Rectal smooth muscle tissue (tissue), 1 donor: ENCODE results near the gene RBPJL.
"Not testable (repeated sequence)": the region's sequence is repeated elsewhere in the genome, so short reads cannot be mapped to it uniquely, and the experiment has no call there.

ENCODE experiments used
- H3K27ac ChIP-seq: one replicate; pipeline ENCODE4 v1.7.0; 2013; ENCODE audit warnings: low read depth, low read length, inconsistent platforms
- H3K27me3 ChIP-seq: one replicate; pipeline ENCODE4 v1.7.0; 2013; ENCODE audit warnings: low read length; ENCODE audit not compliant: control insufficient read depth, insufficient read depth
- H3K36me3 ChIP-seq: one replicate; pipeline ENCODE4 v1.7.0; 2013; ENCODE audit warnings: low read length; ENCODE audit not compliant: control insufficient read depth, insufficient read depth
- H3K4me1 ChIP-seq: one replicate; pipeline ENCODE4 v1.7.0; 2013; ENCODE audit warnings: low read length; ENCODE audit not compliant: control insufficient read depth, insufficient read depth
- H3K4me3 ChIP-seq: one replicate; pipeline ENCODE4 v1.7.0; 2013; ENCODE audit warnings: low read length
- H3K9ac ChIP-seq: one replicate; pipeline ENCODE4 v1.7.0; 2013; ENCODE audit warnings: low read length

The RBPJL gene

GRCh38 chr20:45350795-45351194 is 44.2 kb downstream of the RBPJL start:
- H3K4me1 ChIP-seq = peaks cover 18% of the 10 kb centered on the region
- not testable (repeated sequence) for H3K4me3 ChIP-seq, H3K9ac ChIP-seq, H3K27me3 ChIP-seq, H3K27ac ChIP-seq, H3K36me3 ChIP-seq

- no peak overlapping the region for H3K27ac ChIP-seq
- H3K27me3 ChIP-seq = no peaks in the 10 kb centered on the region
- H3K36me3 ChIP-seq = no peaks in the 10 kb centered on the region
- peaks cover 15% of the 10 kb centered on the region for H3K4me1 ChIP-seq
- H3K4me3 ChIP-seq = no peak overlapping the region
- H3K9ac ChIP-seq = no peak overlapping the region
Observed at GRCh38 chr20:45352729-45353128, 46.1 kb downstream of the RBPJL start.

GRCh38 chr20:45353746-45354145 is 47.1 kb downstream of the RBPJL start:
- Histone ChIP-seq H3K36me3 (no peaks in the 10 kb centered on the region), H3K4me3 (no peak overlapping the region), H3K27ac (peak overlapping the region; percentile 76)

GRCh38 chr20:45354423-45355208 is 48.0 kb downstream of the RBPJL start:
- peak overlapping the region; percentile 76 for H3K27ac ChIP-seq
- no peak overlapping the region for H3K4me3 ChIP-seq
- H3K9ac ChIP-seq = no peak overlapping the region
- H3K4me1 ChIP-seq = peaks cover 29% of the 10 kb centered on the region
- H3K27me3 ChIP-seq = no peaks in the 10 kb centered on the region
- H3K36me3 ChIP-seq = no peaks in the 10 kb centered on the region

More at GRCh38 chr20:45353746-45354145, 47.1 kb downstream of the RBPJL start:
- peaks cover 20% of the 10 kb centered on the region for H3K4me1 ChIP-seq
- no peak overlapping the region for H3K9ac ChIP-seq
- no peaks in the 10 kb centered on the region for H3K27me3 ChIP-seq

- H3K4me1 ChIP-seq = peaks cover 34% of the 10 kb centered on the region
- H3K27me3 ChIP-seq = no peaks in the 10 kb centered on the region
- H3K9ac ChIP-seq = no peak overlapping the region
- peak overlapping the region; percentile 76 for H3K27ac ChIP-seq
- no peaks in the 10 kb centered on the region for H3K36me3 ChIP-seq
- H3K4me3 ChIP-seq = no peak overlapping the region
Observed at GRCh38 chr20:45355209-45356084, 48.8 kb downstream of the RBPJL start.

GRCh38 chr20:45358282-45359068 is 51.8 kb downstream of the RBPJL start:
- Histone ChIP-seq H3K4me3 (no peak overlapping the region), H3K9ac (no peak overlapping the region), H3K27ac (peak overlapping the region; percentile 95), H3K4me1 (peaks cover 38% of the 10 kb centered on the region), H3K36me3 (no peaks in the 10 kb centered on the region), H3K27me3 (no peaks in the 10 kb centered on the region)

- H3K27me3 ChIP-seq = no peaks in the 10 kb centered on the region
- H3K27ac ChIP-seq = peak overlapping the region; percentile 95
- no peaks in the 10 kb centered on the region for H3K36me3 ChIP-seq
- H3K4me3 ChIP-seq = no peak overlapping the region
- H3K9ac ChIP-seq = no peak overlapping the region
- peaks cover 43% of the 10 kb centered on the region for H3K4me1 ChIP-seq
Observed at GRCh38 chr20:45359069-45359405, 52.4 kb downstream of the RBPJL start.

GRCh38 chr20:45359406-45360148 is 52.9 kb downstream of the RBPJL start:
- no peak overlapping the region for H3K9ac ChIP-seq
- no peaks in the 10 kb centered on the region for H3K27me3 ChIP-seq
- H3K4me3 ChIP-seq = no peak overlapping the region
- H3K27ac ChIP-seq = peak overlapping the region; percentile 95
- H3K36me3 ChIP-seq = no peaks in the 10 kb centered on the region
- H3K4me1 ChIP-seq = peaks cover 45% of the 10 kb centered on the region

GRCh38 chr20:45361793-45362192 is 55.2 kb downstream of the RBPJL start:
- H3K36me3 ChIP-seq = peaks cover 13% of the 10 kb centered on the region
- no peak overlapping the region for H3K27ac ChIP-seq
- H3K4me1 ChIP-seq = peaks cover 33% of the 10 kb centered on the region
- H3K4me3 ChIP-seq = no peak overlapping the region
- H3K9ac ChIP-seq = no peak overlapping the region
- H3K27me3 ChIP-seq = no peaks in the 10 kb centered on the region

GRCh38 chr20:45362804-45363610 is 56.4 kb downstream of the RBPJL start, which contains the start of gene SYS1:
Gene SYS1 (plus strand): TSS chr20:45363156. CDS start chr20:45363532, 376 bp downstream.
- peak within 1 kb of the TSS; percentile 83 for H3K9ac ChIP-seq
- H3K36me3 ChIP-seq = peaks cover 22% of the 10 kb centered on the region
- H3K4me3 ChIP-seq = peak within 1 kb of the TSS; percentile 74
- peaks cover 29% of the 10 kb centered on the region for H3K4me1 ChIP-seq
- H3K27me3 ChIP-seq = no peaks in the 10 kb centered on the region
- H3K27ac ChIP-seq = peak within 1 kb of the TSS; percentile 98
